Measurements from ENCODE around the gene HSPA5.

HSPA5 gene

DNA sequence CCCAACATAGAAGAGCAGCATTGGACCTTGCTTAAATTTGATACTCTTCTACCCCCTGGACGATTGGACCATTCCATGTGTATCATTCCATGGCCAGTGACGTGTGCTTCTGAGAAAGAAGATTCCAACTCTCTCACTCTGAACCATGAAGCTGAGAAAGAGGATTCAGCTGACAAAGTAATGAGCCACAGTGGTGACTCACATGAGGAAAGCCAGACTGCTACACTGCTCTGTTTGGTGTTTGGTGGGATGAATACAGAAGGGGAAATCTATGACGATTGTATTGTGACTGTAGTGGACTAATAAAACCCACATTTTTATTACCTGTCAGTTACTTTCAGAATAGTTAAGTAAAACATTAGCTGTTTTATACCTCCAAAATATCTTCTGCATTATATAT lies 7.5 kb downstream of the HSPA5 start:
- TF ChIP-seq ZNF600 (tag by site-specific recombination; IDR thresholded peaks at IDR 0.05) (peak; percentile 32; the same call in 1 of the 2 replicates), ZNF473 (tag by site-specific recombination; IDR thresholded peaks at IDR 0.05) (no peak), PRDM1 (tag by site-specific recombination; IDR thresholded peaks at IDR 0.05) (peak; percentile 56), ZNF548 (tag by site-specific recombination; IDR thresholded peaks at IDR 0.05) (no peak), HOXA7 (CRISPR knock-in tag; IDR thresholded peaks at IDR 0.05; ENCODE audit: borderline replicate concordance) (no peak), ZNF311 (tag by site-specific recombination; IDR thresholded peaks at IDR 0.05; ENCODE audit: borderline replicate concordance) (no peak), ZNF658 (tag by site-specific recombination; IDR thresholded peaks at IDR 0.05) (no peak), ZNF202 (tag by site-specific recombination; IDR thresholded peaks at IDR 0.05; ENCODE audit: borderline replicate concordance) (no peak), ZBTB17 (tag by site-specific recombination; IDR thresholded peaks at IDR 0.05) (no peak)
- TF ChIP-seq, protein P1, sequence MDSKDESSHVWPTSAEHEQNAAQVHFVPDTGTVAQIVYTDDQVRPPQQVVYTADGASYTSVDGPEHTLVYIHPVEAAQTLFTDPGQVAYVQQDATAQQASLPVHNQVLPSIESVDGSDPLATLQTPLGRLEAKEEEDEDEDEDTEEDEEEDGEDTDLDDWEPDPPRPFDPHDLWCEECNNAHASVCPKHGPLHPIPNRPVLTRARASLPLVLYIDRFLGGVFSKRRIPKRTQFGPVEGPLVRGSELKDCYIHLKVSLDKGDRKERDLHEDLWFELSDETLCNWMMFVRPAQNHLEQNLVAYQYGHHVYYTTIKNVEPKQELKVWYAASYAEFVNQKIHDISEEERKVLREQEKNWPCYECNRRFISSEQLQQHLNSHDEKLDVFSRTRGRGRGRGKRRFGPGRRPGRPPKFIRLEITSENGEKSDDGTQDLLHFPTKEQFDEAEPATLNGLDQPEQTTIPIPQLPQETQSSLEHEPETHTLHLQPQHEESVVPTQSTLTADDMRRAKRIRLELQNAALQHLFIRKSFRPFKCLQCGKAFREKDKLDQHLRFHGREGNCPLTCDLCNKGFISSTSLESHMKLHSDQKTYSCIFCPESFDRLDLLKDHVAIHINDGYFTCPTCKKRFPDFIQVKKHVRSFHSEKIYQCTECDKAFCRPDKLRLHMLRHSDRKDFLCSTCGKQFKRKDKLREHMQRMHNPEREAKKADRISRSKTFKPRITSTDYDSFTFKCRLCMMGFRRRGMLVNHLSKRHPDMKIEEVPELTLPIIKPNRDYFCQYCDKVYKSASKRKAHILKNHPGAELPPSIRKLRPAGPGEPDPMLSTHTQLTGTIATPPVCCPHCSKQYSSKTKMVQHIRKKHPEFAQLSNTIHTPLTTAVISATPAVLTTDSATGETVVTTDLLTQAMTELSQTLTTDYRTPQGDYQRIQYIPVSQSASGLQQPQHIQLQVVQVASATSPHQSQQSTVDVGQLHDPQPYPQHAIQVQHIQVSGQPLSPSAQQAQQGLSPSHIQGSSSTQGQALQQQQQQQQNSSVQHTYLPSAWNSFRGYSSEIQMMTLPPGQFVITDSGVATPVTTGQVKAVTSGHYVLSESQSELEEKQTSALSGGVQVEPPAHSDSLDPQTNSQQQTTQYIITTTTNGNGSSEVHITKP (tag by site-specific recombination; IDR thresholded peaks at IDR 0.05) = peak; percentile 88
- TF ChIP-seq, protein P2, sequence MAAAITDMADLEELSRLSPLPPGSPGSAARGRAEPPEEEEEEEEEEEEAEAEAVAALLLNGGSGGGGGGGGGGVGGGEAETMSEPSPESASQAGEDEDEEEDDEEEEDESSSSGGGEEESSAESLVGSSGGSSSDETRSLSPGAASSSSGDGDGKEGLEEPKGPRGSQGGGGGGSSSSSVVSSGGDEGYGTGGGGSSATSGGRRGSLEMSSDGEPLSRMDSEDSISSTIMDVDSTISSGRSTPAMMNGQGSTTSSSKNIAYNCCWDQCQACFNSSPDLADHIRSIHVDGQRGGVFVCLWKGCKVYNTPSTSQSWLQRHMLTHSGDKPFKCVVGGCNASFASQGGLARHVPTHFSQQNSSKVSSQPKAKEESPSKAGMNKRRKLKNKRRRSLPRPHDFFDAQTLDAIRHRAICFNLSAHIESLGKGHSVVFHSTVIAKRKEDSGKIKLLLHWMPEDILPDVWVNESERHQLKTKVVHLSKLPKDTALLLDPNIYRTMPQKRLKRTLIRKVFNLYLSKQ (tag by site-specific recombination; IDR thresholded peaks at IDR 0.05; ENCODE audit: borderline replicate concordance) = no peak
- Histone ChIP-seq H3K27ac (ENCODE audit: extremely low read depth, low read depth, low read length) (no peak overlapping the region), H3K9me3 (ENCODE audit: control insufficient read depth, insufficient read depth, low read depth, low read length) (no peaks in the 10 kb centered on the region), H3K4me3 (ENCODE audit: low read depth, low read length) (no peak overlapping the region), H3K36me3 (ENCODE audit: control insufficient read depth in 2 of 2, insufficient read depth in 1 of 2, low read length in 2 of 2) (peaks cover 9 to 64% of the 10 kb centered on the region in 2 experiments; a peak in 2 of 3 replicates), H3K4me1 (ENCODE audit: control insufficient read depth, insufficient read depth, low read length) (no peaks in the 10 kb centered on the region)
- POLR2A ChIA-PET = interaction anchor here (1.4 to 4.5 kb wide), 2 partner anchors 8 to 33 kb away, joined by 3 to 40 read pairs; partner anchors contain the start of gene HSPA5
- CTCF ChIA-PET = interaction anchor here (0.6 to 1.1 kb wide), 2 partner anchors 377 to 459 kb away, joined by 6 to 7 read pairs; no protein-coding TSS in a partner anchor

DNA sequence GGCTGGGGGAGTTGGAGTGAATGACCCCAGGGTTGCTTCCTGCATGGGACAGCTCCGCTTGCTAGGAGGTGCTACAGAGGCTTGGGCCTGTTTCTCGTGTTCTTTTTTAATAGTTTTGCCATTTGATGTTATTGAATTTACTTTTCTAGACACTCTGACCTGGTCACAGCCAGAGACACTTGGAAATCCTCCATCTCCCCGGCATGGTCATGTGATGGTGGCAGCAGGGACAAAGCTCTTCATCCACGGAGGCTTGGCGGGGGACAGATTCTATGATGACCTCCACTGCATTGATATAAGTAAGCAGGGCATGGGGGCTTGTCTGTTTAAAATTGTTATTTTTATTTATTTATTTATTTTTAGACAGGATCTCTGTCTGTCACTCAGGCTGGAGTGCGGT lies 13.4 kb downstream of the HSPA5 start:
- Histone ChIP-seq H3K4me3 (ENCODE audit: low read depth, low read length) (no peak overlapping the region), H3K4me1 (ENCODE audit: control insufficient read depth, insufficient read depth, low read length) (no peaks in the 10 kb centered on the region), H3K9me3 (ENCODE audit: control insufficient read depth, insufficient read depth, low read depth, low read length) (no peaks in the 10 kb centered on the region), H3K36me3 (ENCODE audit: control insufficient read depth in 2 of 2, insufficient read depth in 1 of 2, low read length in 2 of 2) (peaks cover 0 to 18% of the 10 kb centered on the region in 2 experiments; a peak in 2 of 3 replicates), H3K27ac (ENCODE audit: extremely low read depth, low read depth, low read length) (no peak overlapping the region)
- POLR2A ChIA-PET = interaction anchor here (0.6 to 2.8 kb wide), 3 partner anchors 9 to 13 kb away, joined by 3 to 13 read pairs (median 3); partner anchors contain the start of gene HSPA5
- CTCF ChIA-PET = no interaction called here
- TF ChIP-seq, protein P3, sequence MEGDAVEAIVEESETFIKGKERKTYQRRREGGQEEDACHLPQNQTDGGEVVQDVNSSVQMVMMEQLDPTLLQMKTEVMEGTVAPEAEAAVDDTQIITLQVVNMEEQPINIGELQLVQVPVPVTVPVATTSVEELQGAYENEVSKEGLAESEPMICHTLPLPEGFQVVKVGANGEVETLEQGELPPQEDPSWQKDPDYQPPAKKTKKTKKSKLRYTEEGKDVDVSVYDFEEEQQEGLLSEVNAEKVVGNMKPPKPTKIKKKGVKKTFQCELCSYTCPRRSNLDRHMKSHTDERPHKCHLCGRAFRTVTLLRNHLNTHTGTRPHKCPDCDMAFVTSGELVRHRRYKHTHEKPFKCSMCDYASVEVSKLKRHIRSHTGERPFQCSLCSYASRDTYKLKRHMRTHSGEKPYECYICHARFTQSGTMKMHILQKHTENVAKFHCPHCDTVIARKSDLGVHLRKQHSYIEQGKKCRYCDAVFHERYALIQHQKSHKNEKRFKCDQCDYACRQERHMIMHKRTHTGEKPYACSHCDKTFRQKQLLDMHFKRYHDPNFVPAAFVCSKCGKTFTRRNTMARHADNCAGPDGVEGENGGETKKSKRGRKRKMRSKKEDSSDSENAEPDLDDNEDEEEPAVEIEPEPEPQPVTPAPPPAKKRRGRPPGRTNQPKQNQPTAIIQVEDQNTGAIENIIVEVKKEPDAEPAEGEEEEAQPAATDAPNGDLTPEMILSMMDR (tag by site-specific recombination; IDR thresholded peaks at IDR 0.05) = no peak
- TF ChIP-seq, protein P4, sequence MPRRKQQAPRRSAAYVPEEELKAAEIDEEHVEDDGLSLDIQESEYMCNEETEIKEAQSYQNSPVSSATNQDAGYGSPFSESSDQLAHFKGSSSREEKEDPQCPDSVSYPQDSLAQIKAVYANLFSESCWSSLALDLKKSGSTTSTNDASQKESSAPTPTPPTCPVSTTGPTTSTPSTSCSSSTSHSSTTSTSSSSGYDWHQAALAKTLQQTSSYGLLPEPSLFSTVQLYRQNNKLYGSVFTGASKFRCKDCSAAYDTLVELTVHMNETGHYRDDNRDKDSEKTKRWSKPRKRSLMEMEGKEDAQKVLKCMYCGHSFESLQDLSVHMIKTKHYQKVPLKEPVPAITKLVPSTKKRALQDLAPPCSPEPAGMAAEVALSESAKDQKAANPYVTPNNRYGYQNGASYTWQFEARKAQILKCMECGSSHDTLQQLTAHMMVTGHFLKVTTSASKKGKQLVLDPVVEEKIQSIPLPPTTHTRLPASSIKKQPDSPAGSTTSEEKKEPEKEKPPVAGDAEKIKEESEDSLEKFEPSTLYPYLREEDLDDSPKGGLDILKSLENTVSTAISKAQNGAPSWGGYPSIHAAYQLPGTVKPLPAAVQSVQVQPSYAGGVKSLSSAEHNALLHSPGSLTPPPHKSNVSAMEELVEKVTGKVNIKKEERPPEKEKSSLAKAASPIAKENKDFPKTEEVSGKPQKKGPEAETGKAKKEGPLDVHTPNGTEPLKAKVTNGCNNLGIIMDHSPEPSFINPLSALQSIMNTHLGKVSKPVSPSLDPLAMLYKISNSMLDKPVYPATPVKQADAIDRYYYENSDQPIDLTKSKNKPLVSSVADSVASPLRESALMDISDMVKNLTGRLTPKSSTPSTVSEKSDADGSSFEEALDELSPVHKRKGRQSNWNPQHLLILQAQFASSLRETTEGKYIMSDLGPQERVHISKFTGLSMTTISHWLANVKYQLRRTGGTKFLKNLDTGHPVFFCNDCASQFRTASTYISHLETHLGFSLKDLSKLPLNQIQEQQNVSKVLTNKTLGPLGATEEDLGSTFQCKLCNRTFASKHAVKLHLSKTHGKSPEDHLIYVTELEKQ (tag by site-specific recombination; IDR thresholded peaks at IDR 0.05; ENCODE audit: borderline replicate concordance) = no peak
- TF ChIP-seq, protein P5, sequence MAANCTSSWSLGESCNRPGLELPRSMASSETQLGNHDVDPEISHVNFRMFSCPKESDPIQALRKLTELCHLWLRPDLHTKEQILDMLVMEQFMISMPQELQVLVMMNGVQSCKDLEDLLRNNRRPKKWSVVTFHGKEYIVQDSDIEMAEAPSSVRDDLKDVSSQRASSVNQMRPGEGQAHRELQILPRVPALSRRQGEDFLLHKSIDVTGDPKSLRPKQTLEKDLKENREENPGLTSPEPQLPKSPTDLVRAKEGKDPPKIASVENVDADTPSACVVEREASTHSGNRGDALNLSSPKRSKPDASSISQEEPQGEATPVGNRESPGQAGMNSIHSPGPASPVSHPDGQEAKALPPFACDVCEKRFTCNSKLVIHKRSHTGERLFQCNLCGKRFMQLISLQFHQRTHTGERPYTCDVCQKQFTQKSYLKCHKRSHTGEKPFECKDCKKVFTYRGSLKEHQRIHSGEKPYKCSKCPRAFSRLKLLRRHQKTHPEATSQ (tag by site-specific recombination; IDR thresholded peaks at IDR 0.05) = no peak
- no peak for TF ChIP-seq ZNF785 (tag by site-specific recombination; IDR thresholded peaks at IDR 0.05)
- TF ChIP-seq, protein P6, sequence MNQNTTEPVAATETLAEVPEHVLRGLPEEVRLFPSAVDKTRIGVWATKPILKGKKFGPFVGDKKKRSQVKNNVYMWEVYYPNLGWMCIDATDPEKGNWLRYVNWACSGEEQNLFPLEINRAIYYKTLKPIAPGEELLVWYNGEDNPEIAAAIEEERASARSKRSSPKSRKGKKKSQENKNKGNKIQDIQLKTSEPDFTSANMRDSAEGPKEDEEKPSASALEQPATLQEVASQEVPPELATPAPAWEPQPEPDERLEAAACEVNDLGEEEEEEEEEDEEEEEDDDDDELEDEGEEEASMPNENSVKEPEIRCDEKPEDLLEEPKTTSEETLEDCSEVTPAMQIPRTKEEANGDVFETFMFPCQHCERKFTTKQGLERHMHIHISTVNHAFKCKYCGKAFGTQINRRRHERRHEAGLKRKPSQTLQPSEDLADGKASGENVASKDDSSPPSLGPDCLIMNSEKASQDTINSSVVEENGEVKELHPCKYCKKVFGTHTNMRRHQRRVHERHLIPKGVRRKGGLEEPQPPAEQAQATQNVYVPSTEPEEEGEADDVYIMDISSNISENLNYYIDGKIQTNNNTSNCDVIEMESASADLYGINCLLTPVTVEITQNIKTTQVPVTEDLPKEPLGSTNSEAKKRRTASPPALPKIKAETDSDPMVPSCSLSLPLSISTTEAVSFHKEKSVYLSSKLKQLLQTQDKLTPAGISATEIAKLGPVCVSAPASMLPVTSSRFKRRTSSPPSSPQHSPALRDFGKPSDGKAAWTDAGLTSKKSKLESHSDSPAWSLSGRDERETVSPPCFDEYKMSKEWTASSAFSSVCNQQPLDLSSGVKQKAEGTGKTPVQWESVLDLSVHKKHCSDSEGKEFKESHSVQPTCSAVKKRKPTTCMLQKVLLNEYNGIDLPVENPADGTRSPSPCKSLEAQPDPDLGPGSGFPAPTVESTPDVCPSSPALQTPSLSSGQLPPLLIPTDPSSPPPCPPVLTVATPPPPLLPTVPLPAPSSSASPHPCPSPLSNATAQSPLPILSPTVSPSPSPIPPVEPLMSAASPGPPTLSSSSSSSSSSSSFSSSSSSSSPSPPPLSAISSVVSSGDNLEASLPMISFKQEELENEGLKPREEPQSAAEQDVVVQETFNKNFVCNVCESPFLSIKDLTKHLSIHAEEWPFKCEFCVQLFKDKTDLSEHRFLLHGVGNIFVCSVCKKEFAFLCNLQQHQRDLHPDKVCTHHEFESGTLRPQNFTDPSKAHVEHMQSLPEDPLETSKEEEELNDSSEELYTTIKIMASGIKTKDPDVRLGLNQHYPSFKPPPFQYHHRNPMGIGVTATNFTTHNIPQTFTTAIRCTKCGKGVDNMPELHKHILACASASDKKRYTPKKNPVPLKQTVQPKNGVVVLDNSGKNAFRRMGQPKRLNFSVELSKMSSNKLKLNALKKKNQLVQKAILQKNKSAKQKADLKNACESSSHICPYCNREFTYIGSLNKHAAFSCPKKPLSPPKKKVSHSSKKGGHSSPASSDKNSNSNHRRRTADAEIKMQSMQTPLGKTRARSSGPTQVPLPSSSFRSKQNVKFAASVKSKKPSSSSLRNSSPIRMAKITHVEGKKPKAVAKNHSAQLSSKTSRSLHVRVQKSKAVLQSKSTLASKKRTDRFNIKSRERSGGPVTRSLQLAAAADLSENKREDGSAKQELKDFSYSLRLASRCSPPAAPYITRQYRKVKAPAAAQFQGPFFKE (tag by site-specific recombination; IDR thresholded peaks at IDR 0.05; ENCODE audit: borderline replicate concordance) = no peak

Data from HEK293 (cell line).